ENCODE results near the gene CLEC19A. TPM values are rescaled to one million over a fixed set of nuclear protein-coding genes. Genes with fewer than 3 reads are reported as not detected.

Gene CLEC19A
- total and polyA plus RNA-seq, 2 experiments from 2014 or later: not detected

- no peak overlapping the region for H3K4me3 Mint-ChIP-seq
- Histone ChIP-seq H3K27ac (ENCODE audit: low read depth) (no peak overlapping the region), H3F3A (replicated peaks; ENCODE audit: low read depth) (no peaks in the 10 kb centered on the region)
Observed at GRCh38 chr16:19286827-19287226, 1.3 kb downstream of the CLEC19A start.

More at GRCh38 chr16:19286827-19287226, 1.3 kb downstream of the CLEC19A start:
- Histone ChIP-seq H4K20me1 (replicated peaks; ENCODE audit: insufficient read depth) (no peaks in the 10 kb centered on the region), H3K79me2 (replicated peaks; ENCODE audit: insufficient read depth) (no peaks in the 10 kb centered on the region), H3K4me2 (0 out of 2 replicates have a peak overlapping the region, but pooled peaks have one; percentile 6), H3K4me1 (ENCODE audit: insufficient read depth) (peaks cover 42% of the 10 kb centered on the region), H3K4me3 (no peak overlapping the region), H3K9me2 (ENCODE audit: insufficient read depth) (0 out of 2 replicates have a peak, but pooled peaks cover 4% of the 10 kb centered on the region), H3K27me3 (ENCODE audit: insufficient read depth) (no peaks in the 10 kb centered on the region), H2AFZ (no peak overlapping the region), H3K36me3 (ENCODE audit: insufficient read depth) (no peaks in the 10 kb centered on the region)
- TF ChIP-seq REST (IDR thresholded peaks at IDR 0.05; ENCODE audit: unreplicated experiment) (no peak), EZH2phosphoT487 (IDR thresholded peaks at IDR 0.05; ENCODE audit: unreplicated experiment) (no peak)
- TF ChIP-seq, protein P1, sequence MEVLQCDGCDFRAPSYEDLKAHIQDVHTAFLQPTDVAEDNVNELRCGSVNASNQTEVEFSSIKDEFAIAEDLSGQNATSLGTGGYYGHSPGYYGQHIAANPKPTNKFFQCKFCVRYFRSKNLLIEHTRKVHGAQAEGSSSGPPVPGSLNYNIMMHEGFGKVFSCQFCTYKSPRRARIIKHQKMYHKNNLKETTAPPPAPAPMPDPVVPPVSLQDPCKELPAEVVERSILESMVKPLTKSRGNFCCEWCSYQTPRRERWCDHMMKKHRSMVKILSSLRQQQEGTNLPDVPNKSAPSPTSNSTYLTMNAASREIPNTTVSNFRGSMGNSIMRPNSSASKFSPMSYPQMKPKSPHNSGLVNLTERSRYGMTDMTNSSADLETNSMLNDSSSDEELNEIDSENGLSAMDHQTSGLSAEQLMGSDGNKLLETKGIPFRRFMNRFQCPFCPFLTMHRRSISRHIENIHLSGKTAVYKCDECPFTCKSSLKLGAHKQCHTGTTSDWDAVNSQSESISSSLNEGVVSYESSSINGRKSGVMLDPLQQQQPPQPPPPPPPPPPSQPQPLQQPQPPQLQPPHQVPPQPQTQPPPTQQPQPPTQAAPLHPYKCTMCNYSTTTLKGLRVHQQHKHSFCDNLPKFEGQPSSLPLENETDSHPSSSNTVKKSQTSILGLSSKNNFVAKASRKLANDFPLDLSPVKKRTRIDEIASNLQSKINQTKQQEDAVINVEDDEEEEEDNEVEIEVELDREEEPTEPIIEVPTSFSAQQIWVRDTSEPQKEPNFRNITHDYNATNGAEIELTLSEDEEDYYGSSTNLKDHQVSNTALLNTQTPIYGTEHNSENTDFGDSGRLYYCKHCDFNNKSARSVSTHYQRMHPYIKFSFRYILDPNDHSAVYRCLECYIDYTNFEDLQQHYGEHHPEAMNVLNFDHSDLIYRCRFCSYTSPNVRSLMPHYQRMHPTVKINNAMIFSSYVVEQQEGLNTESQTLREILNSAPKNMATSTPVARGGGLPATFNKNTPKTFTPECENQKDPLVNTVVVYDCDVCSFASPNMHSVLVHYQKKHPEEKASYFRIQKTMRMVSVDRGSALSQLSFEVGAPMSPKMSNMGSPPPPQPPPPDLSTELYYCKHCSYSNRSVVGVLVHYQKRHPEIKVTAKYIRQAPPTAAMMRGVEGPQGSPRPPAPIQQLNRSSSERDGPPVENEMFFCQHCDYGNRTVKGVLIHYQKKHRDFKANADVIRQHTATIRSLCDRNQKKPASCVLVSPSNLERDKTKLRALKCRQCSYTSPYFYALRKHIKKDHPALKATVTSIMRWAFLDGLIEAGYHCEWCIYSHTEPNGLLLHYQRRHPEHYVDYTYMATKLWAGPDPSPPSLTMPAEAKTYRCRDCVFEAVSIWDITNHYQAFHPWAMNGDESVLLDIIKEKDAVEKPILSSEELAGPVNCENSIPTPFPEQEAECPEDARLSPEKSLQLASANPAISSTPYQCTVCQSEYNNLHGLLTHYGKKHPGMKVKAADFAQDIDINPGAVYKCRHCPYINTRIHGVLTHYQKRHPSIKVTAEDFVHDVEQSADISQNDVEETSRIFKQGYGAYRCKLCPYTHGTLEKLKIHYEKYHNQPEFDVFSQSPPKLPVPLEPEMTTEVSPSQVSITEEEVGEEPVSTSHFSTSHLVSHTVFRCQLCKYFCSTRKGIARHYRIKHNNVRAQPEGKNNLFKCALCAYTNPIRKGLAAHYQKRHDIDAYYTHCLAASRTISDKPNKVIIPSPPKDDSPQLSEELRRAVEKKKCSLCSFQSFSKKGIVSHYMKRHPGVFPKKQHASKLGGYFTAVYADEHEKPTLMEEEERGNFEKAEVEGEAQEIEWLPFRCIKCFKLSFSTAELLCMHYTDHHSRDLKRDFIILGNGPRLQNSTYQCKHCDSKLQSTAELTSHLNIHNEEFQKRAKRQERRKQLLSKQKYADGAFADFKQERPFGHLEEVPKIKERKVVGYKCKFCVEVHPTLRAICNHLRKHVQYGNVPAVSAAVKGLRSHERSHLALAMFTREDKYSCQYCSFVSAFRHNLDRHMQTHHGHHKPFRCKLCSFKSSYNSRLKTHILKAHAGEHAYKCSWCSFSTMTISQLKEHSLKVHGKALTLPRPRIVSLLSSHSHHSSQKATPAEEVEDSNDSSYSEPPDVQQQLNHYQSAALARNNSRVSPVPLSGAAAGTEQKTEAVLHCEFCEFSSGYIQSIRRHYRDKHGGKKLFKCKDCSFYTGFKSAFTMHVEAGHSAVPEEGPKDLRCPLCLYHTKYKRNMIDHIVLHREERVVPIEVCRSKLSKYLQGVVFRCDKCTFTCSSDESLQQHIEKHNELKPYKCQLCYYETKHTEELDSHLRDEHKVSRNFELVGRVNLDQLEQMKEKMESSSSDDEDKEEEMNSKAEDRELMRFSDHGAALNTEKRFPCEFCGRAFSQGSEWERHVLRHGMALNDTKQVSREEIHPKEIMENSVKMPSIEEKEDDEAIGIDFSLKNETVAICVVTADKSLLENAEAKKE (CRISPR knock-in tag; IDR thresholded peaks at IDR 0.05): no peak
- Mint-ChIP-seq H3K27me3 (ENCODE audit: insufficient read depth, low read depth, poor library complexity) (peaks cover 4% of the 10 kb centered on the region), H3K36me3 (ENCODE audit: low read depth) (0 out of 3 replicates have a peak, but pooled peaks cover 2% of the 10 kb centered on the region), H3K27ac (no peak overlapping the region), H3K9me3 (peaks cover 11% of the 10 kb centered on the region), H3K4me1 (peaks cover 44% of the 10 kb centered on the region)
- ATAC-seq: no peak
- no peak for DNase-seq (ENCODE audit: low spot score)
